ENCODE data around the gene PRKG1. TPM values are rescaled to one million over a fixed set of nuclear protein-coding genes. Genes with fewer than 3 reads are reported as not detected.

PRKG1 gene
- total RNA-seq, 2 donors from 2014 or later: 1.3 to 2.7 TPM

GRCh38 chr10:51659344-51659743, 585.1 kb downstream of the PRKG1 start:
- Histone ChIP-seq H3K27me3 (ENCODE audit: control insufficient read depth, insufficient read depth, low read length, poor library complexity, severe bottlenecking) (no peaks in the 10 kb centered on the region), H3K36me3 (ENCODE audit: control insufficient read depth, insufficient read depth, low read length) (no peaks in the 10 kb centered on the region), H3K4me1 (ENCODE audit: control insufficient read depth, insufficient read depth, low read length) (no peaks in the 10 kb centered on the region), H3K9ac (ENCODE audit: extremely low read depth, low read length, poor library complexity, severe bottlenecking) (no peak overlapping the region), H3K27ac (ENCODE audit: low read depth, low read length) (no peak overlapping the region), H3K9me3 (ENCODE audit: control insufficient read depth, low read length) (no peaks in the 10 kb centered on the region), H3K4me3 (ENCODE audit: low read length) (no peak overlapping the region)
- Mint-ChIP-seq H3K27ac (no peak overlapping the region), H3K36me3 (ENCODE audit: low read depth) (no peaks in the 10 kb centered on the region), H3K4me1 (no peaks in the 10 kb centered on the region), H3K4me3 (no peak overlapping the region), H3K27me3 (ENCODE audit: insufficient read depth) (no peaks in the 10 kb centered on the region), H3K9me3 (no peaks in the 10 kb centered on the region)
- DNase-seq: no peak
- no peak for TF ChIP-seq CTCF (conservative IDR thresholded peaks at IDR 0.05)
- WGBS, 2 experiments (ENCODE audit: insufficient coverage in 1 of 2, insufficient read length in 1 of 2): 94 to 95% methylated on average over 1 of the region's 1 CpG

GRCh38 chr10:51663086-51663485, 588.8 kb downstream of the PRKG1 start:
- no peak for TF ChIP-seq CTCF (conservative IDR thresholded peaks at IDR 0.05)

GRCh38 chr10:51666456-51666855, 592.2 kb downstream of the PRKG1 start:
- Histone ChIP-seq H3K9me3 (ENCODE audit: control insufficient read depth, low read length) (no peaks in the 10 kb centered on the region), H3K27ac (ENCODE audit: low read depth, low read length) (no peak overlapping the region), H3K4me3 (ENCODE audit: low read length) (no peak overlapping the region), H3K27me3 (ENCODE audit: control insufficient read depth, insufficient read depth, low read length, poor library complexity, severe bottlenecking) (no peaks in the 10 kb centered on the region), H3K4me1 (ENCODE audit: control insufficient read depth, insufficient read depth, low read length) (no peaks in the 10 kb centered on the region), H3K9ac (ENCODE audit: extremely low read depth, low read length, poor library complexity, severe bottlenecking) (no peak overlapping the region), H3K36me3 (ENCODE audit: control insufficient read depth, insufficient read depth, low read length) (no peaks in the 10 kb centered on the region)
- TF ChIP-seq CTCF (conservative IDR thresholded peaks at IDR 0.05): no peak
- H3K27me3 Mint-ChIP-seq (ENCODE audit: insufficient read depth): no peaks in the 10 kb centered on the region
- no peak for DNase-seq
- no peaks in the 10 kb centered on the region for H3K4me1 Mint-ChIP-seq
- H3K27ac Mint-ChIP-seq: no peak overlapping the region
- H3K9me3 Mint-ChIP-seq: peaks cover 5% of the 10 kb centered on the region
- no peak overlapping the region for H3K4me3 Mint-ChIP-seq
- no peaks in the 10 kb centered on the region for H3K36me3 Mint-ChIP-seq (ENCODE audit: low read depth)

More at GRCh38 chr10:51663086-51663485, 588.8 kb downstream of the PRKG1 start:
- Mint-ChIP-seq H3K4me3 (no peak overlapping the region), H3K27ac (no peak overlapping the region), H3K36me3 (ENCODE audit: low read depth) (no peaks in the 10 kb centered on the region), H3K27me3 (ENCODE audit: insufficient read depth) (no peaks in the 10 kb centered on the region), H3K9me3 (no peaks in the 10 kb centered on the region), H3K4me1 (no peaks in the 10 kb centered on the region)
- Histone ChIP-seq H3K36me3 (ENCODE audit: control insufficient read depth, insufficient read depth, low read length) (no peaks in the 10 kb centered on the region), H3K4me1 (ENCODE audit: control insufficient read depth, insufficient read depth, low read length) (no peaks in the 10 kb centered on the region), H3K4me3 (ENCODE audit: low read length) (no peak overlapping the region), H3K9ac (ENCODE audit: extremely low read depth, low read length, poor library complexity, severe bottlenecking) (no peak overlapping the region), H3K27ac (ENCODE audit: low read depth, low read length) (no peak overlapping the region), H3K9me3 (ENCODE audit: control insufficient read depth, low read length) (no peaks in the 10 kb centered on the region), H3K27me3 (ENCODE audit: control insufficient read depth, insufficient read depth, low read length, poor library complexity, severe bottlenecking) (no peaks in the 10 kb centered on the region)
- DNase-seq: no peak
- WGBS, 2 experiments (ENCODE audit: insufficient coverage in 1 of 2, insufficient read length in 1 of 2): 87 to 94% methylated on average over 3 of the region's 3 CpGs
